ENCODE measurements around the gene CFAP210.
"Not testable (repeated sequence)": the region's sequence is repeated elsewhere in the genome, so short reads cannot be mapped to it uniquely, and the experiment has no call there.

GRCh38 chr2:169687943-169688342 lies 6.3 kb downstream of the CFAP210 start:
- not testable (repeated sequence) for TF ChIP-seq CTCF (conservative IDR thresholded peaks at IDR 0.05 in 1 of 2, IDR thresholded peaks at IDR 0.05 in 1 of 2; ENCODE audit: low read depth in 1 of 2, low read length in 2 of 2); EZH2 (IDR thresholded peaks at IDR 0.05; ENCODE audit: low read length, missing control alignments)

Data from fibroblast of lung (primary cell).